Erythroblast (primary cell): ENCODE data around the gene RIPK1.

ENCODE experiments used
- GATA1 ChIP-seq: IDR thresholded peaks from 2 replicates; pipeline ENCODE4 v1.6.1; 2011; ENCODE audit warnings: low read depth, mild to moderate bottlenecking, control low read depth, low read length, moderate library complexity
- POLR2A ChIP-seq: IDR thresholded peaks from 2 replicates; pipeline ENCODE4 v1.6.1; 2011; ENCODE audit warnings: mild to moderate bottlenecking, low read length

DNA sequence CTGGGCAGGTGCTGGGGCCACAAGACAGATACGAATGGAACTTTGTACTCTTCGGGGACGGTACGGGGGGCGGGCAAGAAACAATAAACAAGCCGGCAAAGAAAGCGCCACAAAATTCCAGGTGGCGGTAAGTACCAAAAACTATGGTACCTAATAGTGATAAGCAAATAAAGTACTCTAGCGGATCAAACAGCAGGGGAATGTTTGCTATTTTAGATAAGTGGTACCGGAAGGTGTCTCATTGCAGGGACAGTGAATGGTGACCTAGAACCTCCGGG, 15.1 kb upstream of the RIPK1 start:
- TF ChIP-seq POLR2A (no peak), GATA1 (no peak)
